ENCODE measurements around the gene CCL5. TPM values are rescaled to one million over a fixed set of nuclear protein-coding genes. Genes with fewer than 3 reads are reported as not detected.

The CCL5 gene
- polyA plus RNA-seq, 1 of the 3 experiments (the other 2 are of a cell fraction): 0.23 TPM

DNA sequence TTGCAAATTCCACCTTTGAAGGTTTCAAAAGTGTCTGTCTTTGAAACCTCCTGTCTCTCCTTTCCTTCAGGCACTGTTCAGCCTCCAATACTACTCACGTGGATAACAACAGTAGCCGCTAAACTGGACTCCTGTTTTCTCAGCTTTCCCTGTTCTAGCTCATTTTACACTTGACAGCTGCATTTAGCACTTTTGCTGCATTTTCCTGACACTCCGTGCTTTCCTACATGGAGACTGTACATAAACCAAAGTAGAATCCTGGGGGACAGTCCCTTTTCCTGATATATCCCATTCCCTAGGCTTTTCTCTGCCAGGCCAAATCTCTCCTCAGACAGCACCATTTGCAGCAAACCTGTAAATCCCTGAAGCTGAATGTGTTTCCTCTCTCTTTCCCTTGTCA is 3.6 kb downstream of the CCL5 start:
- H3K79me2 ChIP-seq (ENCODE audit: insufficient read depth): no peaks in the 10 kb centered on the region
- ChIA-PET CTCF (interaction anchor here (1.3 kb wide), 1 partner anchor 27 kb away, joined by 7 read pairs; no protein-coding TSS in a partner anchor), POLR2A (no interaction called here)
- no peaks in the 10 kb centered on the region for H4K20me1 ChIP-seq (ENCODE audit: insufficient read depth)
- H3K27ac ChIP-seq (ENCODE audit: low read depth in 2 of 2, low read length in 1 of 2): no peak overlapping the region
- H3F3A ChIP-seq (replicated peaks; ENCODE audit: insufficient read depth): no peaks in the 10 kb centered on the region
- H3K9me2 ChIP-seq: no peaks in the 10 kb centered on the region
- no peaks in the 10 kb centered on the region for H3K9me3 ChIP-seq
- H3K36me3 ChIP-seq (replicated peaks in 1 of 2; ENCODE audit: control insufficient read depth in 1 of 2, insufficient read depth in 2 of 2, low read length in 1 of 2): no peaks in the 10 kb centered on the region
- no peak overlapping the region for H3K9ac ChIP-seq
- H3K4me1 ChIP-seq (ENCODE audit: control insufficient read depth in 1 of 2, insufficient read depth in 2 of 2, low read depth in 1 of 2, low read length in 1 of 2): no peaks in the 10 kb centered on the region
- WGBS (ENCODE audit: low lambda C conversion rate): 86% methylated on average over 3 of the region's 3 CpGs
- H3K4me3 ChIP-seq (ENCODE audit: low read depth in 2 of 2, low read length in 1 of 2): no peak overlapping the region
- H3K27me3 ChIP-seq (ENCODE audit: insufficient read depth): no peaks in the 10 kb centered on the region
- no peak for DNase-seq
- H2AFZ ChIP-seq (ENCODE audit: low read depth): no peak overlapping the region
- no peak for TF ChIP-seq YY1 (IDR thresholded peaks at IDR 0.05; ENCODE audit: low read depth)
- TF ChIP-seq GABPA (IDR thresholded peaks at IDR 0.05; ENCODE audit: low read depth): no peak
- TF ChIP-seq, protein P1, sequence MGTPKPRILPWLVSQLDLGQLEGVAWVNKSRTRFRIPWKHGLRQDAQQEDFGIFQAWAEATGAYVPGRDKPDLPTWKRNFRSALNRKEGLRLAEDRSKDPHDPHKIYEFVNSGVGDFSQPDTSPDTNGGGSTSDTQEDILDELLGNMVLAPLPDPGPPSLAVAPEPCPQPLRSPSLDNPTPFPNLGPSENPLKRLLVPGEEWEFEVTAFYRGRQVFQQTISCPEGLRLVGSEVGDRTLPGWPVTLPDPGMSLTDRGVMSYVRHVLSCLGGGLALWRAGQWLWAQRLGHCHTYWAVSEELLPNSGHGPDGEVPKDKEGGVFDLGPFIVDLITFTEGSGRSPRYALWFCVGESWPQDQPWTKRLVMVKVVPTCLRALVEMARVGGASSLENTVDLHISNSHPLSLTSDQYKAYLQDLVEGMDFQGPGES (IDR thresholded peaks at IDR 0.05; ENCODE audit: low read depth, low read length): no peak
- TF ChIP-seq, protein P2, sequence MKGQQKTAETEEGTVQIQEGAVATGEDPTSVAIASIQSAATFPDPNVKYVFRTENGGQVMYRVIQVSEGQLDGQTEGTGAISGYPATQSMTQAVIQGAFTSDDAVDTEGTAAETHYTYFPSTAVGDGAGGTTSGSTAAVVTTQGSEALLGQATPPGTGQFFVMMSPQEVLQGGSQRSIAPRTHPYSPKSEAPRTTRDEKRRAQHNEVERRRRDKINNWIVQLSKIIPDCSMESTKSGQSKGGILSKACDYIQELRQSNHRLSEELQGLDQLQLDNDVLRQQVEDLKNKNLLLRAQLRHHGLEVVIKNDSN (IDR thresholded peaks at IDR 0.05; ENCODE audit: borderline replicate concordance, low read depth): no peak
- TF ChIP-seq TEAD4 (IDR thresholded peaks at IDR 0.05; ENCODE audit: borderline replicate concordance, insufficient read depth): no peak
- TF ChIP-seq, protein P3, sequence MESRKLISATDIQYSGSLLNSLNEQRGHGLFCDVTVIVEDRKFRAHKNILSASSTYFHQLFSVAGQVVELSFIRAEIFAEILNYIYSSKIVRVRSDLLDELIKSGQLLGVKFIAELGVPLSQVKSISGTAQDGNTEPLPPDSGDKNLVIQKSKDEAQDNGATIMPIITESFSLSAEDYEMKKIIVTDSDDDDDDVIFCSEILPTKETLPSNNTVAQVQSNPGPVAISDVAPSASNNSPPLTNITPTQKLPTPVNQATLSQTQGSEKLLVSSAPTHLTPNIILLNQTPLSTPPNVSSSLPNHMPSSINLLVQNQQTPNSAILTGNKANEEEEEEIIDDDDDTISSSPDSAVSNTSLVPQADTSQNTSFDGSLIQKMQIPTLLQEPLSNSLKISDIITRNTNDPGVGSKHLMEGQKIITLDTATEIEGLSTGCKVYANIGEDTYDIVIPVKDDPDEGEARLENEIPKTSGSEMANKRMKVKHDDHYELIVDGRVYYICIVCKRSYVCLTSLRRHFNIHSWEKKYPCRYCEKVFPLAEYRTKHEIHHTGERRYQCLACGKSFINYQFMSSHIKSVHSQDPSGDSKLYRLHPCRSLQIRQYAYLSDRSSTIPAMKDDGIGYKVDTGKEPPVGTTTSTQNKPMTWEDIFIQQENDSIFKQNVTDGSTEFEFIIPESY (IDR thresholded peaks at IDR 0.05; ENCODE audit: borderline replicate concordance, low read depth): no peak
- no peak for TF ChIP-seq MXI1 (IDR thresholded peaks at IDR 0.05; ENCODE audit: low read depth, low read length)
- TF ChIP-seq FOXM1 (IDR thresholded peaks at IDR 0.05; ENCODE audit: low read depth): no peak
- TF ChIP-seq EP300 (IDR thresholded peaks at IDR 0.05; ENCODE audit: borderline replicate concordance in 1 of 2, low read depth in 1 of 2, low read length in 1 of 2): no peak
- TF ChIP-seq, protein P4, sequence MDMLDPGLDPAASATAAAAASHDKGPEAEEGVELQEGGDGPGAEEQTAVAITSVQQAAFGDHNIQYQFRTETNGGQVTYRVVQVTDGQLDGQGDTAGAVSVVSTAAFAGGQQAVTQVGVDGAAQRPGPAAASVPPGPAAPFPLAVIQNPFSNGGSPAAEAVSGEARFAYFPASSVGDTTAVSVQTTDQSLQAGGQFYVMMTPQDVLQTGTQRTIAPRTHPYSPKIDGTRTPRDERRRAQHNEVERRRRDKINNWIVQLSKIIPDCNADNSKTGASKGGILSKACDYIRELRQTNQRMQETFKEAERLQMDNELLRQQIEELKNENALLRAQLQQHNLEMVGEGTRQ (IDR thresholded peaks at IDR 0.05; ENCODE audit: borderline replicate concordance, low read depth, low read length): no peak
- TF ChIP-seq SMC3 (IDR thresholded peaks at IDR 0.05; ENCODE audit: low read depth, low read length): no peak
- TF ChIP-seq RCOR1 (IDR thresholded peaks at IDR 0.05; ENCODE audit: low read length): no peak
- TF ChIP-seq RXRA (IDR thresholded peaks at IDR 0.05; ENCODE audit: borderline replicate concordance, low read depth): no peak
- TF ChIP-seq RFX5 (IDR thresholded peaks at IDR 0.05; ENCODE audit: low read length): no peak
- no peak for TF ChIP-seq SIN3A (IDR thresholded peaks at IDR 0.05; ENCODE audit: borderline replicate concordance, low read depth, low read length)
- no peak overlapping the region for H3K4me2 ChIP-seq

All from SK-N-SH (cell line).